Measurements from ENCODE around the gene ARHGAP42.

GRCh38 chr11:100734743-100735527, 47.8 kb downstream of the ARHGAP42 start:
- no peak for TF ChIP-seq CTCF (IDR thresholded peaks at IDR 0.05; ENCODE audit: insufficient read depth, low read depth, low read length)
- no peak for TF ChIP-seq EZH2 (IDR thresholded peaks at IDR 0.05; ENCODE audit: insufficient read depth, low read length)
